Measurements from ENCODE around the gene CWC15. TPM values are rescaled to one million over a fixed set of nuclear protein-coding genes. Genes with fewer than 3 reads are reported as not detected.

The CWC15 gene
- total and polyA plus RNA-seq, 11 donors: 54.4 to 118 (median 62.7) TPM

DNA sequence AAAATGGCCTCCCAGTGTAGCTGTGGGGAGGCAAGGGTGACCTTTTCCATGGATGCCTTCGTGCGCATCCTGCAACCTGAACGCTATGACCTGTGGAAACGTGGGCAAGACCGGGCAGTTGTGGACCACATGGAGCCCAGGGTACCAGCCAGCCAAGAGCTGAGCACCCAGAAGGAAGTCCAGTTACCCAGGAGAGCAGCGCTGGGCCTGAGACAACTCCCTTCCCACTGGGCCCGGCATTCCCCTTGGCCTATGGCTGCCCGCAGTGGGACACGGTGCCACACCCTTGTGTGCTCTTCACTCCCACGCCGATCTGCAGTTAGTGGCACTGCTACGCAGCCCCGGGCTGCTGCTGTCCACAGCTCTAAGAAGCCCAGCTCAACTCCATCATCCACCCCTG is 24.9 kb upstream of the CWC15 start:
- peaks cover 0 to 3% (median 0%) of the 10 kb centered on the region in 9 donors for H3K36me3 ChIP-seq
- no peaks in the 10 kb centered on the region for H3K4me1 ChIP-seq
- intact Hi-C loops (cut with DNase I): no loop called here
- H3K27me3 ChIP-seq: no peaks in the 10 kb centered on the region
- H3K4me3 ChIP-seq: no peak overlapping the region
- no peaks in the 10 kb centered on the region for H3K9me3 ChIP-seq
- H3K27ac ChIP-seq: no peak overlapping the region
- WGBS, 4 donors: 91 to 97% (median 93%) methylated on average over 12 to 13 of the region's 13 CpGs
- DNase-seq (peak in 1 of 5 donors; percentile 47), ATAC-seq (peak in 1 of 4 donors; percentile 13)
- TF ChIP-seq POLR2A (IDR thresholded peaks at IDR 0.05): no peak
- TF ChIP-seq, protein P1, sequence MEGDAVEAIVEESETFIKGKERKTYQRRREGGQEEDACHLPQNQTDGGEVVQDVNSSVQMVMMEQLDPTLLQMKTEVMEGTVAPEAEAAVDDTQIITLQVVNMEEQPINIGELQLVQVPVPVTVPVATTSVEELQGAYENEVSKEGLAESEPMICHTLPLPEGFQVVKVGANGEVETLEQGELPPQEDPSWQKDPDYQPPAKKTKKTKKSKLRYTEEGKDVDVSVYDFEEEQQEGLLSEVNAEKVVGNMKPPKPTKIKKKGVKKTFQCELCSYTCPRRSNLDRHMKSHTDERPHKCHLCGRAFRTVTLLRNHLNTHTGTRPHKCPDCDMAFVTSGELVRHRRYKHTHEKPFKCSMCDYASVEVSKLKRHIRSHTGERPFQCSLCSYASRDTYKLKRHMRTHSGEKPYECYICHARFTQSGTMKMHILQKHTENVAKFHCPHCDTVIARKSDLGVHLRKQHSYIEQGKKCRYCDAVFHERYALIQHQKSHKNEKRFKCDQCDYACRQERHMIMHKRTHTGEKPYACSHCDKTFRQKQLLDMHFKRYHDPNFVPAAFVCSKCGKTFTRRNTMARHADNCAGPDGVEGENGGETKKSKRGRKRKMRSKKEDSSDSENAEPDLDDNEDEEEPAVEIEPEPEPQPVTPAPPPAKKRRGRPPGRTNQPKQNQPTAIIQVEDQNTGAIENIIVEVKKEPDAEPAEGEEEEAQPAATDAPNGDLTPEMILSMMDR (IDR thresholded peaks at IDR 0.05): no peak

DNA sequence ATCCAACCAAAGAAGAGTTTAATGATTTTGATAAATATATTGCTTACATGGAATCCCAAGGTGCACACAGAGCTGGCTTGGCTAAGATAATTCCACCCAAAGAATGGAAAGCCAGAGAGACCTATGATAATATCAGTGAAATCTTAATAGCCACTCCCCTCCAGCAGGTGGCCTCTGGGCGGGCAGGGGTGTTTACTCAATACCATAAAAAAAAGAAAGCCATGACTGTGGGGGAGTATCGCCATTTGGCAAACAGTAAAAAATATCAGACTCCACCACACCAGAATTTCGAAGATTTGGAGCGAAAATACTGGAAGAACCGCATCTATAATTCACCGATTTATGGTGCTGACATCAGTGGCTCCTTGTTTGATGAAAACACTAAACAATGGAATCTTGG is 24.1 kb upstream of the CWC15 start:
- intact Hi-C loops (cut with DNase I): no loop called here
- peaks cover 0 to 3% (median 0%) of the 10 kb centered on the region in 9 donors for H3K36me3 ChIP-seq
- DNase-seq: no peak
- H3K4me3 ChIP-seq: no peak overlapping the region
- H3K27me3 ChIP-seq: no peaks in the 10 kb centered on the region
- TF ChIP-seq POLR2A (IDR thresholded peaks at IDR 0.05): no peak
- TF ChIP-seq, protein P1 (IDR thresholded peaks at IDR 0.05): no peak
- WGBS, 4 donors: 91 to 95% (median 93%) methylated on average over 6 of the region's 6 CpGs
- H3K9me3 ChIP-seq: no peaks in the 10 kb centered on the region
- no peak for ATAC-seq
- no peaks in the 10 kb centered on the region for H3K4me1 ChIP-seq
- no peak overlapping the region for H3K27ac ChIP-seq

DNA sequence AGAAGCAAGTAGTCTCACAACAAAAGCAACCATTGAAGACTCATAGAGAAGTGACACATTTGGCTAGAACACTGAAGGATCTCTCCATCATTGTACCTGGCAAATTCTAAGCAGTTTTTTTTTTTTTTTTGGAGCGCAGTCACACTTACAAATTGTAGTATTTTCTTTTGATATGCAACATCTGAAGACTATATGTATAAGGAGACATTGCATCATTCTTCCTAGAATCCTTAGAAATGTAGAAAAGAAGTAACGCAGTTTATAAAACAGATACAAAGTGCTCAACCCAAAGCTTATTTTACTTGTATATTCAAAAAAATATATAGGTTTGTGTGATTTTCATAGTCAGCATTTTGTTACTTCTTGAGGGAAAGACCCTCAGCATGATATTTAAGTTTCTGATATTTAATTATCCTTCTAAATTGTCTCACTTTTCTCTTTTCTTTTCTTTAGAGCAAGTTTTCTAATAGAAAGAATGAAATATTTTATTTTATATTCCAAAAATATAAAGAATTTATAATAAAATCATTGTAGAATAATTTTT is 20.1 kb upstream of the CWC15 start:
- Histone ChIP-seq H3K27ac (no peak overlapping the region), H3K36me3 (peaks cover 0 to 2% (median 0%) of the 10 kb centered on the region in 9 donors), H3K27me3 (no peaks in the 10 kb centered on the region), H3K4me1 (no peaks in the 10 kb centered on the region), H3K9me3 (no peaks in the 10 kb centered on the region), H3K4me3 (no peak overlapping the region)
- intact Hi-C loops (cut with DNase I): no loop called here
- 95 to 99% (median 96%) methylated on average over 2 of the region's 2 CpGs for WGBS, 4 donors
- DNase-seq (no peak), ATAC-seq (no peak)
- TF ChIP-seq POLR2A (IDR thresholded peaks at IDR 0.05): no peak
- TF ChIP-seq, protein P1 (IDR thresholded peaks at IDR 0.05): no peak

DNA sequence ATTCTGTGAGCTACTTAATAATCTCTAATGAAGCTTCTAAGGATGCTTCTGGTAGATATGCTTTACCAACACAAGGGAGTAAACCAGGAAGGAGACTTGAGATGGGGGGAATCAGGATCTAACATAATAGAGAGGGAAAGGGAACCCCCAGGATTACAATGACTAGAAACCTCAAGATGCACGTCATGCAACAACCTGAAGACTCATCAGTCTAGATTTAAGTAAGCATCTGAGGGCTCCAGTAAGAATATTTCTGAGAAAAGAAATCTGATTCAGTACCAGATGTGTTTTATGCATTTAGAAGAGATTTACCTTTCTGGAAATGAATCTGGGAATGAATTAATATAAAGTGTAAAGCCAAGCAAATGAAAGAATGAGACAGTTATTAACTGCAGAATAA is 15.4 kb upstream of the CWC15 start:
- H3K9me3 ChIP-seq: no peaks in the 10 kb centered on the region
- no peak for DNase-seq
- 84 to 92% (median 89%) methylated on average over 1 of the region's 1 CpG for WGBS, 4 donors
- ATAC-seq: no peak
- H3K4me3 ChIP-seq: no peak overlapping the region
- no peaks in the 10 kb centered on the region for H3K36me3 ChIP-seq
- intact Hi-C loops (cut with DNase I): loop anchor here in 1 of 10 donors (10.0 kb wide), 1 partner anchor 766 kb away; no protein-coding TSS in a partner anchor
- H3K4me1 ChIP-seq: no peaks in the 10 kb centered on the region
- H3K27ac ChIP-seq: no peak overlapping the region
- H3K27me3 ChIP-seq: no peaks in the 10 kb centered on the region
- no peak for TF ChIP-seq POLR2A (IDR thresholded peaks at IDR 0.05)
- TF ChIP-seq, protein P1 (IDR thresholded peaks at IDR 0.05): no peak
